Transverse colon (tissue), 4 donors: ENCODE data around the gene LYPD3.

Experiments
- CTCF ChIP-seq, 5 experiments: fragments of 200-600 bp in 3 of 5; fragments of 450-650 bp in 2 of 5; sonication (generic) in 3 of 5; IDR thresholded peaks; 1 replicate in 2 of 5; 2 replicates in 3 of 5; pipeline ENCODE4 v1.5.1; 2016 to 2017; ENCODE audit warnings: antibody characterized with exemption in 5 of 5, inconsistent platforms in 3 of 5, mild to moderate bottlenecking in 2 of 5, moderate library complexity in 1 of 5
- EP300 ChIP-seq: sonication (generic); formaldehyde crosslinking; IDR thresholded peaks from one replicate; pipeline ENCODE4 v1.6.1; 2017; ENCODE audit warnings: antibody characterized with exemption, low read depth
- POLR2A ChIP-seq: fragments of 450-650 bp; IDR thresholded peaks from one replicate; pipeline ENCODE4 v1.6.1; 2016; ENCODE audit warnings: antibody characterized with exemption, mild to moderate bottlenecking, moderate library complexity
- POLR2AphosphoS5 ChIP-seq, 3 donors: sonication (generic); formaldehyde crosslinking; IDR thresholded peaks; one replicate each; pipeline ENCODE4 v1.6.1; 2016; ENCODE audit warnings: antibody characterized with exemption in 3 of 3

- TF ChIP-seq CTCF (IDR thresholded peaks at IDR 0.05) (no peak), POLR2A (no peak), POLR2AphosphoS5 (IDR thresholded peaks at IDR 0.05) (no peak), EP300 (no peak)
Observed at GRCh38 chr19:43481701-43482100, 16.3 kb upstream of the LYPD3 start.
